Astrocyte of the cerebellum (primary cell): Measurements from ENCODE around the gene MAST3.

Source experiments
- DNase-seq: peaks from one replicate; pipeline ENCODE4 v3.0.0-alpha.2; 2011; ENCODE audit warnings: low read depth
- H3K4me3 ChIP-seq: 2 replicates; pipeline ENCODE4 v1.5.1; 2011; ENCODE audit warnings: mild to moderate bottlenecking, low read depth, low read length, moderate library complexity
- in situ Hi-C: cut with HindIII; loops from 2 replicates; pipeline ENCODE4 v1.10.0; 2017; ENCODE audit warnings: low sequenced_read_pairs
- TF ChIP-seq, protein P1 (sequence below): IDR thresholded peaks from 2 replicates; pipeline ENCODE4 v1.5.1; 2012; ENCODE audit warnings: low read length, low read depth, moderate library complexity, mild to moderate bottlenecking; ENCODE audit errors: missing control alignments

The MAST3 gene

GRCh38 chr19:18097217-18097992, at the start of gene MAST3:
MAST3 (plus strand) TSS chr19:18097778; CDS start chr19:18097793, 15 bp downstream.
- no peak for DNase-seq
- TF ChIP-seq, protein P1, sequence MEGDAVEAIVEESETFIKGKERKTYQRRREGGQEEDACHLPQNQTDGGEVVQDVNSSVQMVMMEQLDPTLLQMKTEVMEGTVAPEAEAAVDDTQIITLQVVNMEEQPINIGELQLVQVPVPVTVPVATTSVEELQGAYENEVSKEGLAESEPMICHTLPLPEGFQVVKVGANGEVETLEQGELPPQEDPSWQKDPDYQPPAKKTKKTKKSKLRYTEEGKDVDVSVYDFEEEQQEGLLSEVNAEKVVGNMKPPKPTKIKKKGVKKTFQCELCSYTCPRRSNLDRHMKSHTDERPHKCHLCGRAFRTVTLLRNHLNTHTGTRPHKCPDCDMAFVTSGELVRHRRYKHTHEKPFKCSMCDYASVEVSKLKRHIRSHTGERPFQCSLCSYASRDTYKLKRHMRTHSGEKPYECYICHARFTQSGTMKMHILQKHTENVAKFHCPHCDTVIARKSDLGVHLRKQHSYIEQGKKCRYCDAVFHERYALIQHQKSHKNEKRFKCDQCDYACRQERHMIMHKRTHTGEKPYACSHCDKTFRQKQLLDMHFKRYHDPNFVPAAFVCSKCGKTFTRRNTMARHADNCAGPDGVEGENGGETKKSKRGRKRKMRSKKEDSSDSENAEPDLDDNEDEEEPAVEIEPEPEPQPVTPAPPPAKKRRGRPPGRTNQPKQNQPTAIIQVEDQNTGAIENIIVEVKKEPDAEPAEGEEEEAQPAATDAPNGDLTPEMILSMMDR = no peak
- in situ Hi-C loops = no loop called here
- H3K4me3 ChIP-seq = peak within 1 kb of the TSS; percentile 33

GRCh38 chr19:18049385-18049784, 48.2 kb upstream of the MAST3 start:
- DNase-seq = no peak
- in situ Hi-C loops = no loop called here
- no peak overlapping the region for H3K4me3 ChIP-seq
- TF ChIP-seq, protein P1 = no peak

GRCh38 chr19:18051887-18052286, 45.7 kb upstream of the MAST3 start:
- TF ChIP-seq, protein P1 = no peak
- no peak overlapping the region for H3K4me3 ChIP-seq
- no peak for DNase-seq
- in situ Hi-C loops = no loop called here

DNA sequence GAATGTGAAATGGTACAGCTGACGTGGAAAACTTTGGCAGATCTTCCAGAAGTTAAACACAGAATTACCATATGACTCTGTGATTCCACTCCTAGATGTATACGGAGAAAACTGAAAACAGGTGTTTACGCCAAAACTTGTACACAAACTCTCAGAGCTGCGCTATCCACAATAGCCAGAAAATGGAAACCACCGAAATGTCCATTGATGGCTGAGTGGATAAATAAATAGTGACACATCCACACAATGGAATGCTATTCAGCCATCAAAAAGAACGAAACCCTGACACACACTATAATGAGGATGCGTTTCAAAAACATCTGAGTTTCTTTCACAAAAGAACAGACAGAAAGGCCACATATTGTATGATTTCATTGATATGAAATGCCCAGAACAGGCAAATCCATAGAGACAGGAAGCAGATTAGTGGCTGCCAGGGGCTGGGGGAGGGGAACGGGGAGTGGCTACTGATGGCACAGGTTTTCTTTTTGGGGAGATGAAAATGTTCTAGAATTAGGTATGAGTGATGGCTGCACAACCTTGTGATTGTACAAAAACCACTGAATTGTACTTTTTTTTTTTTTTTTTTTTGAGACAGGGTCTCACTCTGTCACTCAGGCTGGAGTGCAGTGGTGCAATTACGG, 43.9 kb upstream of the MAST3 start:
- TF ChIP-seq, protein P1 = no peak
- in situ Hi-C loops = no loop called here
- no peak for DNase-seq
- H3K4me3 ChIP-seq = no peak overlapping the region

- TF ChIP-seq, protein P1 = no peak
- H3K4me3 ChIP-seq = no peak overlapping the region
- in situ Hi-C loops = no loop called here
- no peak for DNase-seq
These were observed 41.6 kb upstream of the MAST3 start for GRCh38 chr19:18055967-18056366.

DNA sequence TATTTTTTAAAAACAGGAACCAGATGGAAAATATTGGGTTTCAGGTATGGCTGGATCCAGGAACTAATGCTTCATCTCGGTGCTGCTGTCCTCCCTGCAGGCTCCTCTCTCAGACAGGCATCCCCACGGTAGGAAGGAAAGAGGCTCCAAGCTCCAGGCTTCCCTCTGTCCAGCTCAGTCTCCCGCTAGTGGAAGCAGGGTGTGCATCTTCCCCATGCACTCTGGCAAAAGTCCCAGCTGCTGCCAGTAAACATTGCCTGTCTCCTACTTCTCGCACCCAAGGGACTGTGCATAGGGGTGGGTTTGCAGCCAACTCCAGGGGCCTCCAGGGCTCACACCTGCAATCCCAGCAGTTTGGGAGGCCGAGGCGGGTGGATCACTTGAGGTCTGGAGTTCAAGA, 40.0 kb upstream of the MAST3 start:
- no peak for DNase-seq
- in situ Hi-C loops = no loop called here
- no peak overlapping the region for H3K4me3 ChIP-seq
- TF ChIP-seq, protein P1 = no peak
